DMS53 treated with DMSO at 0.1 percent for 48 hours (cell line): ENCODE data around the gene CATSPER4.

Experiments
- DNase-seq: peaks from one replicate; lab custom pipeline; 2025; ENCODE audit not compliant: unreplicated experiment; lab: John Stamatoyannopoulos, UW

CATSPER4 gene

DNA sequence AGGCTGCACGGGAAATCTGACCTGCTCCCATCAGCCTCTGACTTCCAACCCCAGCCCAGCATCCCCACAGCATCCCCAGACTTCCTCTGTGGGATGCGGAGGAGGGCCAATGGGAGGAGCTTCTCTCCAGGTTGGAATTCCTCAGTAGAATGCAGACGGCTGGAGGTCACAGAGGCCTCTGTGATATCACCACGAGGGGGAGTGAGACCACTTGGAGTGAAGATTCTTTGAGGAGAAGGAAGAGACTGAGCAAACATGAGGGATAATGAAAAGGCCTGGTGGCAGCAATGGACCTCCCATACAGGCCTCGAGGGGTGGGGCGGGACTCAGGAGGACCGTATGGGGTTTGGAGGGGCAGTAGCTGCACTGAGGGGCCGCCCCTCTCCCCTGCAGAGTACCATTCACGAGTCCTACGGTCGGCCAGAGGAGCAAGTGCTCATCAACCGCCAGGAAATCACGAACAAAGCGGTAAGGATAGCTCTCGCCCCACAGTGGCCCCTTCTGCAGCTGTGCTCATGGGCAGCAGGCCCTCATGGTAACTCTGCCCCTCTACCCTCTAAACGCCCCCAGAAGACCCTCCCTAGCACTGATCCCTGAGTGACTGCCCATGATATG lies at the start of gene CATSPER4:
TSS of gene CATSPER4 (plus strand) at position 230 of the 615 bp plus-strand sequence. CDS start at position 256, 26 bp downstream.
- peak; percentile 2 for DNase-seq

DNA sequence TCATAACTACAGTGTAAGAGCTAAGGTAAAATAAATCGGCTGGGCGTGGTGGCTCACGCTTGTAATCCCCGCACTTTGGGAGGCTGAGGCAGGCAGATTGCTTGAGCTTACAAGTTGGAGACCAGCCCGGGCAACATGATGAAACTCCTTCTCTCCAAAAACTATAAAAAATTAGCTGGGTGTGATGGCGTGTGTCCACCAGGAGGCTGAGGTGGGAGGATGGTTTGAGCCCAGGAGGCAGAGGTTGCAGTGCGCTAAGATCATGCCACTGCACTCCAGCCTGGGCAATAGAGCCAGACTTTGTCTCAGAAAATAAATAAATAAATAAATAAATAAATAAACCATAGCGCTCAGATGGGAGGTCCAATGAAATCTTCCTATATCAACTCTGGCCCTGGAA lies 48.2 kb upstream of the CATSPER4 start:
- no peak for DNase-seq

DNA sequence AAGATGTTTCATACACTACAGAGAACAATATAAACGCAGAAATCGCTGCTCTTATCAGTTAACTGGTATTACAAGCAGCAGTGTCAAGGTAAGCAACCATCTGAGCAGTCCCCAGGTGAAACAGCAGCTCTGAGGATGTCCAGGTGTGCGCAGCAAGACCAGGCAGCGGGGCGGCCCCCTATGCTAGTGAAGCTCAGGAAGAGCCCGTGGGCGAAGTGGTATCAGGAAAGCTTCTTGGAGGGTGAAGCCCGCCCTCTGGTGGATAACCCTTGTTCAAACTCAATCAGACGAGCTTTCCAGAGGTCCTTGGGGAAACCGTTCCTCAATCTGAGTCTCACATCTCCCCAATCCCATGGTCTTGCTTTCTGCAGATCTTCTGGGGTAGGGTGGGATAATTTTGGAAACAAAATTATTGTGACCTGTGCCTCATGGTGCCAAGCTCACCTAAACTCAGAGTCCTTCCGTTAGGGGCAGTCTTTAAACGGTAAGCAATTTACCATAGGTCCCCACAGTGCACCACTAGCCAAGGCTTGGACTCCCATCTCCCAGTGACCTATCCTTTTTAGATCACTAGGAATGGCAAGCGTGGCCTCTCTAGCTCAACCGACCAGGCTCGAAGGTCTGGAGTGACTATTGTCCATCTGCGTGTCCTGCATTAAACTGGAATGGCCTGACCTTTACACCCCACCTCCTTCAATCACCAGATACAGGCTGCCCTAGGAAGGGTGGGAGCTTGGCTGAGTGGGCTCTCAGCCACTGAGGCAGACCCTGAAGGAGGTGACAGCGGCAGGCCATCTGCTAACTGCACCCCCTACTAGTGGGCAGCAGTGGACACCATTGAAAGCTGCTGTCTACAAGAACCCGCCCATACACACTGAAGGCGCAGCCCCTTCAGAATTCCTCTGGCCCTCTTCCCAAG lies 45.1 kb upstream of the CATSPER4 start:
- DNase-seq = peak; percentile 92

DNA sequence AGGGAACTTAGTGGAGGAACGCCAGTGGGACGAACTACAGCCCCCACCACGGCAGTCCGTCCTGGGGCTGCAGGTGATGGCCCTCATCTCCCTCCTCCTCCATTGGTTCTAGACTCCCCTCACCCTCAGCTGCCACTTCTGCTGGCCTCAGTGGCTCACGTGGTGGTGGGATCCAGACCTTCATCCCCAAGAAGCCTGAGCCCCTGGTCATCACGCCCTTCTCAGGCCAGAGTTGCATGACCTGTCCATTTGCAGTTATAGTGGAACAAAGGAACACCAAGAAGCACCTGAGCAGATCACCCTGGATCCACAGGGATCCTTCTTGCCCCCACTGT lies 44.5 kb upstream of the CATSPER4 start:
- no peak for DNase-seq

DNA sequence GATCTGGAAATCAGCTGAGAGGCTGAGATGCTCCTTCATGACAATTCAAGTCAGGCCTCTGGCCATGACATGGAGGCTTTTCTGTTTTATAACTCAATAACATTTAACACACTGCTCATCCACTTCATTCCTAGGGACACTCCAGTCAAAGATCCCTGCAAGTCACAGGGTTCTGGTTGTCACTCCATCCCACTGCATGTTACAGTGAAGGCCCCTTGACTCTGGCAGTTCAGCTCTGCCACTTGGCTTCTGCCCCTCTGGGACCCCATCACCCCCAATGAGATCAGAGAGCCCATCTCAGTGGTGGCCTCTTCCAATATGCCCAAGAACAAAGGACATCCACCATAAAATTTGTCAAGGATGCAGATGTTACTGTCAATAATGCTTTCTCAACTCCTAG lies 41.5 kb upstream of the CATSPER4 start:
- DNase-seq = no peak

DNA sequence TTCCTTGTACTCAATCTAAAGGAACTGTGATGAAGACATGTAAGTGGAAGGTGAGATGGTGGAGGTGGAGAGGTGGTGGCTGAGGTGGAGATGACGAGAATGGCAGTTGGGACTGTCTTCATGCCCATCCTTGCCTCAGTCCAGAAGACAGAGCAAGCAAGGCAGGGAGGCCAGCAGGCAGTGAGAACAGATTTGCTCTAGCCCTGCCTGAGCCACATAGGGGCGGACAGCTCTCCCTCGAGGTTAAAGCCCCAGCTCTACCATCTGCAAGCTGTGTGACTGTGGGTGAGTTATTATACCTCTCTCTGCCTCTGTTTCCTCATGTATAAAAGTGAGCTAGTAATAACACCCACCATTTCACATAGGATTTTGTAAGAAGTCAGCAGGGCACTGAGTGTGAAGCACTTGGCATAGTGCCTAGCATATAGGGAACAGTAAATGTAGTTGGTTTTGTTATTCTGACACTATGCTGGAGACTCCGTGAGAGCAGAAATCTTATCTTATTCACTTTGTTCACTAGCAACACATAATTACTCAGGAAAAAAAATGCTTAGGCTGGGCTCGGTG lies 36.4 kb upstream of the CATSPER4 start:
- no peak for DNase-seq

DNA sequence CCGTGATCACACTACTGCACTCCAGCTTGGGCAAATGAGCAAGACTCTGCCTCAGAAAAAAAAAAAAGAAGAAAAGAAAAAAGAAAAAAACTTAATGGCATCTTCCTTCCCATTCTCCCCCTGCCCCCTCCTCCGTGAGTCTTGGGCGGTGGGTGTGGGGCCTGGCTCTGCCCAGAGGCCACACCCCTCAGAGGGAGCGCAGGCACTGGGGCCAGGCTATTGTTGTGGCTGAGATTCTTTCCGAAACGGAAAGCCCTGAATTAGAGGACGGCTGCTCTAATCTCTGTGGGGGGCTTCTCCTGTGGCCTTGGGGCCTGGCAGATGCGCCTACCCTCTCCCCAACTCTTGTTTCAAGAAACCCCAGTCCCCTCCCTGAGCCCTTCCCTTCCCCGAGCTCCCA lies 35.7 kb upstream of the CATSPER4 start:
- no peak for DNase-seq

DNA sequence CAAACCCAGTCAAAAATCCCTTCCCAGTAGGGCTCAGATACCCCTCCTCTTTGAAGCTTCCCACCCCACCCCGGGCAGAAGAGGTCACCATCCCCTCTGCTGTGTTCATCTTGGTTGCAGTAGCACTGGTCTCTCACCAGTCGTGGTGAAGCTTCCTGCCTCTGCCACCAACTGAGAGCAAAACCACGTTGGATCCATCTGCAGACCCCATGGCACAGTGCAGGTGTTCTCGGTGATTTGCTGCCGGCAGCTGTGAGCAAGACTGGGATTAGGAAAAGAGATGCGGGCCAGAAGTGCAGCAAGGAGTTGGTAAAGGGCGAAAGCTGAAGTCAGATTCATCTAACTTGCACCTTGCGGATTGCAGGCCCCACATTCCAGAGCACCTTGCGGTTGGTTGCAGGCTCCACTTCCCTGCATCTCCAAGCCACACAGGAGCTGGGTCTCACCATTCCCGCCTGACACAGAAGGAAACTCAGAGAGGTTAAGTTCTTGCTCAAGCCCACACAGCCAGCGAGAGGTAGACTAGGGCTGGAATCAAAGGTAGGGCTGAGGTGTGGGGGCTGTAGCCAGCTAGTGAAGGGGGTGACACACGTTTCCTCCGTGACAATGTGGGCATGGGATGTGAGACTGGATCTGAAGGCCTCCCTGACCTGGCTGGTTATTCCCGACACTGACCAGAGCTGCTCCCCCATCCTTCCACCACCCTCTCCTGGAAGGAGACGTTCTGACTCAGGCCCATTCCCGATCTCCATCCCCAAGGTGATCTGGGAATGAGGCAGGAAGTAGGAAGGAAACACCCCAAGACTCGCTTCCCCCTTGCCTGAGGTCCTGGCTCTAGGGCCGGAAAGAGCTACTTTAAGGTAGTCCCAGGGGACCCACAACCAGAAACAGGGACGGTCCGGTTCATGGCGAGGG lies 34.8 kb upstream of the CATSPER4 start:
- DNase-seq = no peak

DNA sequence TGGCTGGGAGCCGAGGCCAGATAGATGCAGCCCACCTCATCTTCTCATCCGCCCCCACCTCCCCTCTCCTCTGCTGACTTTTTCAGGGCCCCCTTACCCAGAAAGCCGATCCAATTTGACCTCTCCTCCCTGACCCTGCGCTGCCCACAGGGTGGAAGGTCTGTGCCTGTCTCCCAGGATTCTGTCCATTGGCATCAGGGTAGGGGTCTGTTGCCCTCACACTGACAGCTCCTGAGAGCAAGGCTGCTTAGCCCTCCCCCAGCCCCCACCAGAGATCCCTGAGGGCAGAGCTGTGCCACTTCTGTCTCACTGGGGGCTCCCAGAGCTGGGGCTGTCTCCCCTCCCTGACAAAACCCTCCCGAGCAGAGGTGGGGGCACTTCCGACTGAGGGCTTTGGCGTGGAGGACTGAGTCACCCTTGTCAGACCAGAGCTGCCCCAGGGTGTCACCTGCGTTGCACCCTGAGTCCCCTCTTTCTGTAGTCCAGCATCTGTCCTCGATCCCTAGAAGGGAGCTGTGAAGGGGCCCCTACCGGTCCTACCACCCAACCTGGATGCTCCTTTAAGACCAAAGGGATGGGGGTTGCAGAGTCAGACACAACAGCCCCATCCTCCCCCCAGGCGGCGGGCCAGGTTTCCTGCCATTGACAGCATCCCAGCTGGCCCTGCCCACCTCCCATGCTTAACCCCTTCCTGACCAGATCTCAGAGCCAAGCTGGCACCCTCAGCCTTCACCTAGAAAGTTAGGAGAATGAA lies 33.9 kb upstream of the CATSPER4 start:
- no peak for DNase-seq

DNA sequence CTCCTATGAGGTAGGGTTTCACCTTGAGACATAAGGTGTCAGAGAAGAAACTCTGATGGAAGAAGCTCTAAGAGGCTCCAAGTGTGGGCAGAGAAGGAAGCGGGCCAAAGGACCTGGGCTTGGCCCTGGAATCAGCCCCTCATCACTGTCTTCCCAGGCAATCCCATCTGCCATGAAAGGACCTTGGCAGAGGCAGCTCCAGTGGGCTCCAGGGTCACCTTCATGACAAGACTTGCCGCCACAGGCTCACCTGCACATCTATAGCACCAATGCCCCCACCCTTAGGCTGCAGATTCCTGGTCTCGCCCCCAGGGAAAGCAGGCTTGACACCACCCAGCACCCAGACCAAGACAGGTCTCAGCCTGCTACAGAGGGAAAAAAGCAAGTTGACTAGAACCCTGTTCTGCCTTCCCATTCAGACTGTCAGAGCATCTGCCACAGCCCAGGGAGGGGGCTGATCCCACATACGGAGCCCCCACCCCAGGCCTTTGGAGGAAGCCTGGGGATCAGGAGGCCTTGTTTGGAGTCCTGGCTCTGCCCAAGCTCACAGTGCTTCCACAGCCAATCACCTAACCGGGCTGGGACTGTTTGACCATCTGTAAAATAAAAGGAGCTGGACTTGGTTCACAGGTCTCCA lies 32.0 kb upstream of the CATSPER4 start:
- DNase-seq = no peak

DNA sequence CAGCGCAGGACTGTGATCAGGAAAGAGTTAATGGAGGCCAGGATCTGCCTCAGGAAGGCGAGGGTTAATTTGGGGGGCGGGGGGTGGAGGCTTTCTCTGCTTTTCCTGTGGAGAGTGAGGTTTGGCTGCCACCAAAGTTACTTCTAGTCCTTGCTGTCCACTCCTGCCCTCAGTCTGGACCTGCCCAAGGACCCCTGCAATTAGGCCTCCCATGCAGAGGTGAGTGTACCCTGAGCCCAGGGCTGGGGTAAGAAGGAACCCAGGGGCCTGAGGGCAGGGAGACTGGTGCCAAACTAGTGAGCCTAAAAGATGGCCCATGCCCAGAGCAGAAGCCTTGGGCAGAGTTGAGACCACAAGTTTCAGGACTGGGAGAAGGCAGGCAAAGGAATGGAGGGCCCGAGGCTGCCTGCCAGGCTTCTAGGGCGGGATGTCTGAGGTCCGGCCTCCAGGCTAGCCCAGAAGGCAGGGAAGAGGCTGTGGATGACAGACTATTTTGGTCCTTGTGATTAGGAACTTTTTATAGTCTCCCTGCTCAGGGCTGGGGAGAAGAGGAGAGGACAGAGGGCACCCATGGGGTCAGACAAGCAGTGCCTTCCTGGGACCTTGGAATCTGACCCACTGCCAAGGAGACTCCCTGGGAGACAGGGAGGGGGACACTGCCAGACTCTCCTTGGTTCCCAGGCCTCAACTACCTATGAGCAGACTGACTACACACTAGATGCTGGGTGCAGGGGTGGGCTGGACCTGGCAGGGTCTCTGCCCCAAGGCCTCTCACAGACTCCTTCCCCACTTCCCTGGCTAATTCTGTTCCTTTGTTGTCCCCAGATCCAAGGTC lies 31.3 kb upstream of the CATSPER4 start, which contains the start of gene FAM110D:
TSS of gene FAM110D (plus strand) at position 172 of the 835 bp plus-strand sequence. CDS start 2,213 bp downstream, outside the sequence.
- DNase-seq = no peak

DNA sequence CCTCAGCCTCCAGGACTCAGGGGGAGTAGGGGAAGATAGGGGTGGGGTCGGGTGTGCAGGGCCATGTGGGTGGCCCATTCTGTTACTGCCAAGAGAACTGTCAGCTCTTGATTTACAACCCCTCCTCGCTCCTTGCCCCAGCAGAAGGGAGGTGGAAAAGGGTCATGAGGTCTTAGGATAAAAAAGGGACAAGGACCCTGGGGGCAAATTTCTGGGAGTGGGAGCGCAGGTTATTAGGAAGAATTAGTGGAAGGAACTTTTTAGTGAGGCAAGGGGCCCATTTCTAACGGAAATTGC lies 30.7 kb upstream of the CATSPER4 start:
- no peak for DNase-seq

DNA sequence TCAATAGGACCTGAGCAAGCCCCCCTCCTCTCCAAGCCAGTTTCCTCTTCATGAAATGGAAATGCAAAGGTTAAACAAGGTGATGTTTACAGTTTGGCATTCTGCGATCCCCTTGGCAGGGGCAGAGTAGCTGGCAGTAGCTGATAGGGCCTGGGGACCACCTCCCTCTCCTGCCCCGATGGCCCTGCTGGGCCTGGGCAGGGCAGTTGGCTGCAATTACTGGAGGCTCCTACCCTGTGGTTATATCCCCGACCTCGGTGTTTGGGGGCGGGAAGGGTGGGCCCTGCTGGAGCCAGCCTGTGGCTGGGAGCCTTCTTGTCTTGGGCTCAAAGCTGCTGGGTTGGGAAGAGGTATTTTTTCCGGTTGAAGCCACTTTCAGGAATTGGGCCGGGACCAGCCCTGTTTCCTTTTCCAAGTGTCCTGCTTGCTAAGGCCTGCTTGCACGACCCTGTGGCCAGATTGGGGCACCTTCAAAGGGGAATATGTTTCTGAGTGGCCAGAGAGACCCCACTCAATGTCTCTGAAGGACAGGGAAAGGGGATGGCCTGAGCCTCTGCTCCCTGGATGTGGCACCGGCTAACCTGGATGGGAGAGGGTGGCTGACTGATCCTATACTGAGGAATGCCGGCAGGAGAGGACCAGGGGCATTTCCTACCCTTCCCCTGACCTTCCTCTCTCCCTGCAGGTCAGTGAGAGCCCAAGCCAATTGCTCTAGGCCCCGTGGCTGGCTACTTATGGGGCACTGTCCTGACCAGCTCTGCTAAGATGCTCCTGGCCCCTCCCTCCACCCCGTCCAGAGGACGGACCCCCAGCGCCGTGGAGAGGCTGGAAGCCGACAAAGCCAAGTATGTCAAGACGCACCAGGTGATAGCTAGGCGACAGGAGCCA lies 29.6 kb upstream of the CATSPER4 start:
- no peak for DNase-seq

DNA sequence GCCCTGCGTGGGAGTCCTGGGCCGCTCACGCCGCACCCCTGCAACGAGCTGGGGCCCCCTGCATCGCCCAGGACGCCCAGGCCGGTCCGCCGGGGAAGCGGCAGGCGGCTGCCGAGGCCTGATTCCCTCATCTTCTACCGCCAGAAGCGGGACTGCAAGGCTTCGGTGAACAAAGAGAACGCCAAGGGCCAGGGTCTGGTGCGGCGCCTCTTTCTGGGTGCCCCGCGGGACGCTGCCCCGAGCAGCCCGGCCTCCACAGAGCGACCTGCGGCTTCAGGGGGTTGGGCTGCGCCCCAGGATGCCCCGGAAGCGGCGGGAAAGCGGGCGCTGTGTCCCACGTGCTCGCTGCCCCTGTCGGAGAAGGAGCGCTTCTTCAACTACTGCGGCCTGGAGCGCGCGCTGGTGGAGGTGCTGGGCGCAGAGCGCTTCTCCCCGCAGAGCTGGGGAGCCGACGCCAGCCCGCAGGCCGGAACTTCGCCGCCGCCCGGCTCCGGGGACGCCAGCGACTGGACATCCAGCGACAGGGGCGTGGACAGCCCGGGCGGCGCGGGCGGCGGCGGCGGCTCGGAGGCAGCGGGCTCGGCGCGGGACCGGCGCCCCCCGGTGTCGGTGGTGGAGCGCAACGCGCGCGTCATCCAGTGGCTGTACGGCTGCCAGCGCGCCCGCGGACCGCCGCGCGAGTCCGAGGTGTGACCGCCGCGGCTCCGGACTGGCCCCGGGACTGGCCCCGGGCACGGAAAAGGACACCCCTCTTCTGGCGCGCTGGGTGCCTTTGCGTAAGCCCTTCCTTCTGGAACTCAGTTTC lies 28.8 kb upstream of the CATSPER4 start:
- peak; percentile 53 for DNase-seq

DNA sequence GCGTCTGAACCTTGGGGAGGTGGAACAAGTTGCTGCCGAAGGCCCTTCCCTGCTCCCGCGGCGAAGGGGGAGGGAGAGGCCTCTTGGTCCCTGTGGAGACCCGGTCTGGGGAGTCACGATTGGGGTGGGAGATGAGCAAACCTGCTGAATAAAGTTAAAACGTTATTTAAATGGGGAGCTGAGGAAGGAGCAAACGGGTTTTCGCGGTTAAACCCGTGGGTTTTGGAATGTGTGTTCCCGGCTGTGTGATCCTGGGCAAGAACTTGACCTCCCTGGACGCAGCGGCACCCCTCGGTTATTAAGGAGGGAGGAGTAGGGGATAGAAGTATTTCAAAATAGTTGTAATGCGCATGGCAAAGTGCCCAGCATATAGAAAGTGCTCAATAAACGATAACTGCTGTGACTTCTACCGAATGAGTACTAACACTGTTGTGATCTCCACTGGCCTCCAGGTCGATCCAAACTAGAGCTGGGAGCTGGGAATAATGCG lies 28.1 kb upstream of the CATSPER4 start:
- no peak for DNase-seq

DNA sequence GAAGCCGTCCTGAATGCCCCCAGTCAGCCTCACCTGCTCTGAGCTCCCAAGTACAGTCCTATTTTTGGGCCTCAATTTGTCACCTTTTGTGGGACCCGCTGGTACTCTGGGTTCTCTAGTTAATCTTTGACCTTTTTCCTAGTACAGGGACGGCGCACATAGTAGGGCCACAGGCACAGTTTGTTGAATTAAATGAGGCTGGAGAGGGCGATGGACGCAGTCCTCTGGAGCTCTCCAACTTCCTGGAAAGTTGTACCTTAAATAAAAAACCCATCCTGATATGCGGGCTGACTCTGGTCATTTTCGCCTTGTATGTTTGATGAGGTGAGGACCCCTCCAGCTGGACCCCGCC lies 26.7 kb upstream of the CATSPER4 start:
- DNase-seq = peak; percentile 13
